Fibroblast of skin of left quadriceps (primary cell): ENCODE results near the gene LGALS7B.
A peak's percentile ranks its signal among the peaks of the same experiment; 100 is the strongest.
"Not testable (repeated sequence)": the region's sequence is repeated elsewhere in the genome, so short reads cannot be mapped to it uniquely, and the experiment has no call there.

Experiments
- DNase-seq, 2 experiments: peaks; one replicate each; pipeline ENCODE4 v3.0.0-alpha.2; 2013; ENCODE audit warnings: low read depth in 2 of 2

LGALS7B gene

GRCh38 chr19:38770228-38770948, 18.6 kb upstream of the LGALS7B start:
- not testable (repeated sequence) for DNase-seq

DNA sequence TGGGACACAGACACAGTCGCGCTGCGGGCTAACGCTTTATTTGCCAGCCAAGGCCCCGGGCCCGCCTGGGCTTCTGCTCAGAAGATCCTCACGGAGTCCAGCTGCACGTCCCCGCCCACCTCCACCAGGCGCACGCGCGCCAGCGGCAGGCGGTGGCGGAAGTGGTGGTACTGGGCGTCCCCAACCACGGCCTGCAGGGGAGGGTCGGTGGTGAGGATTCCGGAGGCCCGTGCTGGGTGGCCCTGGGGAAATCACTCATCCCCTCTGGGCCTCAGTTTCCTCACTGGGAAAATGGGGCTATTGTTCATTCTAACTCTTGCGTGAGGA, 18.1 kb upstream of the LGALS7B start:
- DNase-seq = not testable (repeated sequence)

GRCh38 chr19:38771569-38771968, 17.4 kb upstream of the LGALS7B start:
- not testable (repeated sequence) for DNase-seq

DNA sequence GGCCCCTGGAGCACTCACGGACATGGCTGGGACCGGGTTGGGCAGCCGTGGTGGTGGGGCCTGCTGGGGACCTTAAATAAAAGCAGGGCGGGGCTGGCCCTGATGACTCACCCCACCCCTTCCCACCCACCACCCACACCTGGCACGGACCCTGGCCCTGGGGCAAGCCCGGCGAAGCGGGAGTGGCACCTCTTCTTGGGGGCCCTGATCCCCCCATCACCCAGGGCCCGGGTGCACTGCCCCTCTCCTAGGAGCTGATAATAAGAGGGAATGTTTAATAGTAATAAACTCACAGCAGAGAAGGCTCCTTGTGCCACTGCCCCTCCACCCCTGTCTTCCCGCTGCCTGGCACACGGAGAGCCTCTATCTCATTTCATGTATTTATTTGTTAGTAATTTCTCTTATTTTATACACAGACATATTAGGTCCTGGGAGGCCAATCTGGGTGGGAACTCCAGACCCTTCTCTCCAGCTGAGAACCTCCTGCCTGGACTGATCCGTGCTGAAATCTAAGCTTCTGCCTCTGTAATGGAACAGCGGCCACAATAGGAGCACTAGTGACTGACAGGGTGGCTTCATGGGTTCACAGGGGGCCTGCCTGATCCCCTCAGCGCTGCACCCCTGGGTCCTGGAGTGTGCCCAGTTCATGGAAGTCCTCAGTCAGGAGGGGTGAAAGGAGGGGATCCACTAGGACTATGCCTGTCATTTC, 15.4 kb upstream of the LGALS7B start, which contains the start of gene LGALS7:
Gene LGALS7 (minus strand): TSS at position 49 of the 709 bp plus-strand sequence. CDS start 25 bp downstream, at position 24.
- no peak for DNase-seq

- no peak for DNase-seq
These were observed 14.6 kb upstream of the LGALS7B start for GRCh38 chr19:38774181-38774950.

GRCh38 chr19:38778733-38779132, 10.3 kb upstream of the LGALS7B start:
- DNase-seq = no peak

DNA sequence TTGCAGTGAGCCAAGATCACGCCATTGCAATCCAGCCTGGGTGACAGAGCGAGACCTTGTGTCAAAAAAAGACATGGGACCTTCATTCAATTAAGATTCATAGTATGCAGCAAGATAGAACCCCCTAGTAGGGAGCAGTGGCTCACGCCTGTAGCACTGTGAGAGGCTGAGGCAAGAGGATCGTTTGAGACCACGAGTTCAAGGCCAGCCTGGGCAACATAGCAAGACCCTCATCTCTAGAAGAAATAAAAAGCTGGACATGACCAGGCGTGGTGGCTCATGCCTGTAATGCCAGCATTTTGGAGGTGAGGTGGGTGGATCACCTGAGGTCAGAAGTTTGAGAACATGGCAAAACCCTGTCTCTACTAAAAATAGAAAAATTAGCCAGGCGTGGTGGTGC, 8.6 kb upstream of the LGALS7B start:
- no peak for DNase-seq

DNA sequence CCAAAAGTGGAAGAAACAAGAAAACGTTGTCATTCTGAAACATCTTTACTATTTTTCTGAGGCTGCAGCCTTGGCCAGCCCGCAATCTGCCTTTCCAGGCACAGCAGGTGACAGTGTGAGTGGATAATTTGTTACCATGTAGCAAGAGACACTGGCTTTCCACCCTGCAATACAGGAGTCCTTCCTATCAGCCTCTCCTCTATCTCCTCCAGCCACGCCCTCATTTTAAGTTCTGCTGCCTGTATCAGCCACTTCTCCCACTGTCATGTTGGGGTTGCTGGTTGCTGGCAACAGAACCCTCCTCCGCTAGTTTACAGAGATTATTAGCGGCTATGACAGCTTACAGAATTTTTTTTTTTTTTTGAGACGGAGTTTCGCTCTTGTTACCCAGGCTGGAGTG, 7.9 kb upstream of the LGALS7B start:
- DNase-seq = no peak

DNA sequence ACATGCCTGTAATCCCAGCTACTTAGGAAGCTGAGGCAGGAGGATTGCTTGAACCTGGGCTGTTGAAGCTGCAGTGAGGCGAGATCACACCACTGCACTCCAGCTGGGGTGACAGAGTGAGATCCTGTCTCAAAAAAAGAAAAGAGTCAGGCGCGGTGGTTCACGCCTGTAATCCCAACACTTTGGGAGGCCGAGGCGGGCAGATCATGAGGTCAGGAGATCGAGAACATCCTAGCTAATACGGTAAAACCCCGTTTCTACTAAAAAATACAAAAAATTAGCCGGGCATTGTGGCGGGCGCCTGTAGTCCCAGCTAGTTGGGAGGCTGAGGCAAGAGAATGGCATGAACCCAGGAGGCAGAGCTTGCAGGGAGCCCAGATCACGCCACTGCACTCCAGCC, 6.8 kb upstream of the LGALS7B start:
- not testable (repeated sequence) for DNase-seq

DNA sequence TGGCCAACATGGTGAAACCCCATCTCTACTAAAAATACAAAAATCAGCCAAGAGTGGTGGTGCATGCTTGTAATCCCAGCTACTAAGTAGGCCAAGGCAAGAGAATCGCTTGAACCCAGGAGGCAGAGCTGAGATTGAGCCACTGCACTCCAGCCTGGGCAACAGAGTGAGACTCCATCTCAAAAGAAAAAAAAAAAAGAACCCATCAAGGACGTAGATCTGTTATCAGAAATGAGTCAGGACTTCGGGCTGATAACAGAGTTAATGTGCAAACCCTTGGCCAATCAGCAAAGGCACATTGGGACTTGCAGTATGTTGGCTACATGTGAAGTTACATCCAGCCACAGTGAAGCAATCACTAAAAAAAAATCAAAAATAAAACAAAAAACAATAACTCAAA, 4.8 kb upstream of the LGALS7B start:
- DNase-seq = no peak

- no peak for DNase-seq
These were observed 3.8 kb upstream of the LGALS7B start for GRCh38 chr19:38785187-38785699.

DNA sequence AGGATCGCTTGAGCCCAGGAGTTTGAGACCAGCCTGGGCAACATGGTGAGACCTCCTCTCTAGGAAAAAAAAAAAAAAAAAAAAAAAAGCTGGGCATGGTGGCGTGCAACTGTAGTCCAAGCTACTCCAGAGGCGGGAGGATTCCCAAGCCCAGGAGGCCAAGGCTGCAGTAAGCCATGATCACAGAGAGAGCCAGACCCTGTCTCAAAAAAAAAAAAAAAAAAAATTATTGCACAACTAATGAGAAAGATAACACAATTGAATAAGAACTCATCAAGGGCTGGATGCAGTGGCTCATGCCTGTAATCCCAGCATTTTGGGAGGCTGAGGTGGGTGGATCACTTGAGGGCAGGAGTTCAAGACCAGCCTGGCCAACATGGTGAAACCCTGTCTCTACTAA, 2.9 kb upstream of the LGALS7B start:
- not testable (repeated sequence) for DNase-seq

GRCh38 chr19:38786572-38787265, 2.3 kb upstream of the LGALS7B start:
- DNase-seq = no peak

DNA sequence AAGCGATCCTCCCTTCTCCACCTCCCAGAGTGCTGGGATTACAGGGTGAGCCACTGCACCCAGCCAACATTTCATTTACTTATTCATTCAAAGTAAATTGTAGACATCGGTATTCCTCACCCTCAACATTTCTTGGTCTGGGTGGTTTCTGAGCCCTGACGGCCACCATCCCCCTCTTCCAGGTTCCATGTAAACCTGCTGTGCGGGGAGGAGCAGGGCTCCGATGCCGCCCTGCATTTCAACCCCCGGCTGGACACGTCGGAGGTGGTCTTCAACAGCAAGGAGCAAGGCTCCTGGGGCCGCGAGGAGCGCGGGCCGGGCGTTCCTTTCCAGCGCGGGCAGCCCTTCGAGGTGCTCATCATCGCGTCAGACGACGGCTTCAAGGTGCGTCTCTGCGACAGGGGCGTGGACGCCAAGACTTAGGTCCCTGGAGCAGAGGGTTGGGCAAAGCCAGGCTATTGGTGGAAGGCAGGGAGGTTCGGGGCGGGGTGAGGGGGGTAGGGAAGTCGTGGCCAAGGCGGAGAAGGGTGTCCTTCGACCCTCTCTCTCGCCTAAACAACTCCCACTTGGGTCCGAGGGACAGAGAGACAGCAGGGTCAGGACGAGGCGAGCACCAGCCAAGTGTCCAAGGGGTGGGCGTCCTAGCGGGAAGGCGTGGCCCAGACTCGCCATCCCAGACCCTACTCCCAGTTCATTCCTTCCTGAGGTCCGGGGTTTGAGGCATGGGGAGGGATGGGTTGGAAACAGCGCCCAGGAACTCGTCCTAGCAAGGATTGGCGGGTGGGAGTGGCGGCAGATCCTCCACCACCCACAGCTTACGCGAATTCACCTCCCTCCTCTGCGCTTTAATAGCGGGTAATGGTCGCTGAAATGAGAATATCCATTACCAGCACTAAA, 1.8 kb downstream of the LGALS7B start:
- DNase-seq = not testable (repeated sequence)

DNA sequence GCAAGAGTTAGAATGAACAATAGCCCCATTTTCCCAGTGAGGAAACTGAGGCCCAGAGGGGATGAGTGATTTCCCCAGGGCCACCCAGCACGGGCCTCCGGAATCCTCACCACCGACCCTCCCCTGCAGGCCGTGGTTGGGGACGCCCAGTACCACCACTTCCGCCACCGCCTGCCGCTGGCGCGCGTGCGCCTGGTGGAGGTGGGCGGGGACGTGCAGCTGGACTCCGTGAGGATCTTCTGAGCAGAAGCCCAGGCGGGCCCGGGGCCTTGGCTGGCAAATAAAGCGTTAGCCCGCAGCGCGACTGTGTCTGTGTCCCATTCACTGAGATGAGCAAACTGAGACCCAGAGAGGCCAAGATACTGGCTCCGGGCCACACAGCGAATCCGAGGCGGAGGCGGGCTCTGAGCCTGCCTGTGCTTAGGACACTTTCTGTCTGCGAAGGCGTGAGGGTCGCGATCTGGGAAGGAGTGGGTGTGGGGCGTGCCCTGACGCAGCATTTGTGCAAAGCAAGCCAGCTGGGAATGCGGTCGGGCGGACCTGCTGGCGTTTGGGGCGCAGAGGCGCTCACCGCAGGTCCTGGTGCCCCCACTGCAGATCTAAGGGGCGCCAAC, 2.6 kb downstream of the LGALS7B start:
- not testable (repeated sequence) for DNase-seq

GRCh38 chr19:38792250-38793111, 3.5 kb downstream of the LGALS7B start:
- no peak for DNase-seq

DNA sequence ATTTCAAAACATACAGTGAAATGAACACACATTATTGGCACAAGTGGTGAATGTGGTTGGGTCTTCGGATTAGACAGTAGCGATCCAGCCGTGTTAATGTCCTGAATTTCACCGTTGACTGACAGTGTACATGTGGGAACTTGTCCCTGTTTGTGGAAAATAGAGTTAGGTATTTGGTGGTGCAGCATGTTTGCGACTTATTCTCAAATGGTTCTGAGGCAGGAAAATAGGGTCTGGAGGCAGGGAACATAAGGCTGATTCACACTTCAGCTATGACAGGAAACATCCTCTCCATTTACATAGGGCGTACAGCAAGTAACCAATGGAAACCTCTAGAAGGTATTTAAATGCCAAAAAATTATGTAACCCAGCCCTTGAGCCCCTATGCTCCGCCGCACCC, 4.2 kb downstream of the LGALS7B start:
- peak in 1 of 2 experiments; percentile 5 for DNase-seq

- DNase-seq = no peak
These were observed 4.7 kb downstream of the LGALS7B start for GRCh38 chr19:38793671-38794070.

GRCh38 chr19:38795549-38795948, 6.5 kb downstream of the LGALS7B start:
- DNase-seq = no peak
